Measurements from ENCODE around the gene GADD45G. TPM values are rescaled to one million over a fixed set of nuclear protein-coding genes. Genes with fewer than 3 reads are reported as not detected.

Gene GADD45G
- total RNA-seq, 1 experiment from 2014 or later, result 7.7 TPM

GRCh38 chr9:89601306-89601705, 3.5 kb upstream of the GADD45G start:
- peak; percentile 18 for DNase-seq

More at GRCh38 chr9:89601306-89601705, 3.5 kb upstream of the GADD45G start:
- H3K79me1 ChIP-seq (ENCODE audit: insufficient read depth, low read depth, low read length, poor library complexity, severe bottlenecking), result no peaks in the 10 kb centered on the region
- peaks cover 33% of the 10 kb centered on the region for H3K27me3 Mint-ChIP-seq (ENCODE audit: low read depth)
- H3K18ac ChIP-seq (ENCODE audit: insufficient read length, low read depth, low read length), result no peak overlapping the region
- peak overlapping the region in 1 of 3 experiments; percentile 67; a peak in 1 of 7 replicates for H3K27ac Mint-ChIP-seq
- H3K4me2 ChIP-seq (ENCODE audit: insufficient read depth, insufficient read length, low read length), result no peak overlapping the region
- no peak overlapping the region for H4K8ac ChIP-seq (replicated peaks; ENCODE audit: insufficient read length, low read depth, low read length)
- no peaks in the 10 kb centered on the region for H3K9me3 ChIP-seq (ENCODE audit: control insufficient read depth, low read depth, low read length)
- H3K4ac ChIP-seq (ENCODE audit: low read depth, low read length), result no peak overlapping the region
- H3K4me1 Mint-ChIP-seq, result peaks cover 13 to 19% of the 10 kb centered on the region in 2 experiments
- 0 out of 5 replicates have a peak, but pooled peaks cover 0 to under 1% of the 10 kb centered on the region in 2 experiments for H3K9me3 Mint-ChIP-seq
- no peak overlapping the region for H3K9ac ChIP-seq (ENCODE audit: extremely low read depth, insufficient read length, low read length)
- no peak overlapping the region for H3K27ac ChIP-seq (ENCODE audit: insufficient read length, low read depth, low read length)
- H2BK15ac ChIP-seq (ENCODE audit: low read depth, low read length), result no peak overlapping the region
- no peak overlapping the region for H4K5ac ChIP-seq (ENCODE audit: insufficient read length, low read depth, low read length)
- H3T11ph ChIP-seq (ENCODE audit: low read length), result no peak overlapping the region
- H3K23ac ChIP-seq (ENCODE audit: insufficient read length, low read depth, low read length), result no peak overlapping the region
- H3K56ac ChIP-seq (ENCODE audit: insufficient read length, low read depth, low read length), result no peak overlapping the region
- H2BK20ac ChIP-seq (ENCODE audit: low read depth, low read length, poor library complexity, severe bottlenecking), result no peak overlapping the region
- H3K4me3 Mint-ChIP-seq, result no peak overlapping the region
- H3K14ac ChIP-seq (ENCODE audit: insufficient read depth, low read length), result no peak overlapping the region
- H2AK5ac ChIP-seq (ENCODE audit: insufficient read length, low read length), result no peak overlapping the region
- peaks cover 2% of the 10 kb centered on the region; the same call in 1 of the 2 replicates for H3K79me2 ChIP-seq (ENCODE audit: insufficient read depth, low read length)
- H3K36me3 Mint-ChIP-seq (ENCODE audit: insufficient read depth in 1 of 3, low read depth in 3 of 3), result peaks cover 2 to 13% (median 2%) of the 10 kb centered on the region in 3 experiments; a peak in 5 of 7 replicates
- no peaks in the 10 kb centered on the region for H4K20me1 ChIP-seq (ENCODE audit: control insufficient read depth, insufficient read depth, insufficient read length)
- H4K91ac ChIP-seq (ENCODE audit: insufficient read length, low read depth, low read length), result no peak overlapping the region
- no peaks in the 10 kb centered on the region for H3K27me3 ChIP-seq (ENCODE audit: insufficient read depth, low read length)
- no peak overlapping the region for H2AFZ ChIP-seq (ENCODE audit: low read length)
- peaks cover 20% of the 10 kb centered on the region for H3K23me2 ChIP-seq (ENCODE audit: insufficient read length, low read depth, low read length, poor library complexity, severe bottlenecking)
- TF ChIP-seq CTCF (conservative IDR thresholded peaks at IDR 0.05), result no peak
- no peak overlapping the region for H2BK5ac ChIP-seq (ENCODE audit: insufficient read length, low read length)
- H2BK12ac ChIP-seq (ENCODE audit: insufficient read length, low read depth, low read length), result no peak overlapping the region
- H3K4me1 ChIP-seq (ENCODE audit: insufficient read depth, low read length), result no peaks in the 10 kb centered on the region
- no CpG with 5 or more reads among the region's 5 CpGs for WGBS (ENCODE audit: extremely low coverage, insufficient read length, low lambda C conversion rate)
- no peak overlapping the region for H2BK120ac ChIP-seq (ENCODE audit: low read depth, low read length, poor library complexity, severe bottlenecking)
